LNCaP clone FGC (cell line): ENCODE measurements around the gene TIMP2.

Experiments used
- DNase-seq: peaks from one replicate; pipeline ENCODE4 v3.0.0-alpha.2; 2011; ENCODE audit warnings: low read depth
- H3K4me3 ChIP-seq: 2 replicates; pipeline ENCODE4 v1.5.1; 2011; ENCODE audit warnings: mild to moderate bottlenecking, low read depth, low read length, control low read depth
- TF ChIP-seq, protein P1 (sequence below): IDR thresholded peaks from 2 replicates; pipeline ENCODE4 v1.5.1; 2012; ENCODE audit warnings: mild to moderate bottlenecking; ENCODE audit not compliant: control insufficient read depth, insufficient read depth; ENCODE audit errors: extremely low read depth

TIMP2 gene

DNA sequence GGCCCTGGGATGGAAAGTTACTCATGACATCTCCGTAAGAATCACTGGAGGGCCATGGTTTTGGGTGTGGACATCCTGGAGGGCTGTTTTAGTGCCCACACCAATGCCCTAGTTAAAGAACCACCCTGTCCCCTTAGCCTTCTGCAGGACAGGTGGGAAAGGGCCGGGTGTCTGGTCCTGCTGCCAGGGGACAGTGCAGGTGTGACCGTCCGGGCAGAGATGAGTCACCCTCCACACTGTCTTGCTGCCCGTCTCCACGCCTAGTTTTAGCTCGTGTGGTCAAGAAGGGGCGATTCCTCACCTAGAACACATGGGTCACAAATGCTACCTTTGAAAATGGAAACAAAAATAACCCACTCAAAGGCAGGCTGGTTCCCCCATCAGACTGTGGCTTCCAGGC lies 39.2 kb downstream of the TIMP2 start:
- H3K4me3 ChIP-seq = no peak overlapping the region
- TF ChIP-seq, protein P1, sequence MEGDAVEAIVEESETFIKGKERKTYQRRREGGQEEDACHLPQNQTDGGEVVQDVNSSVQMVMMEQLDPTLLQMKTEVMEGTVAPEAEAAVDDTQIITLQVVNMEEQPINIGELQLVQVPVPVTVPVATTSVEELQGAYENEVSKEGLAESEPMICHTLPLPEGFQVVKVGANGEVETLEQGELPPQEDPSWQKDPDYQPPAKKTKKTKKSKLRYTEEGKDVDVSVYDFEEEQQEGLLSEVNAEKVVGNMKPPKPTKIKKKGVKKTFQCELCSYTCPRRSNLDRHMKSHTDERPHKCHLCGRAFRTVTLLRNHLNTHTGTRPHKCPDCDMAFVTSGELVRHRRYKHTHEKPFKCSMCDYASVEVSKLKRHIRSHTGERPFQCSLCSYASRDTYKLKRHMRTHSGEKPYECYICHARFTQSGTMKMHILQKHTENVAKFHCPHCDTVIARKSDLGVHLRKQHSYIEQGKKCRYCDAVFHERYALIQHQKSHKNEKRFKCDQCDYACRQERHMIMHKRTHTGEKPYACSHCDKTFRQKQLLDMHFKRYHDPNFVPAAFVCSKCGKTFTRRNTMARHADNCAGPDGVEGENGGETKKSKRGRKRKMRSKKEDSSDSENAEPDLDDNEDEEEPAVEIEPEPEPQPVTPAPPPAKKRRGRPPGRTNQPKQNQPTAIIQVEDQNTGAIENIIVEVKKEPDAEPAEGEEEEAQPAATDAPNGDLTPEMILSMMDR = no peak
- DNase-seq = no peak

DNA sequence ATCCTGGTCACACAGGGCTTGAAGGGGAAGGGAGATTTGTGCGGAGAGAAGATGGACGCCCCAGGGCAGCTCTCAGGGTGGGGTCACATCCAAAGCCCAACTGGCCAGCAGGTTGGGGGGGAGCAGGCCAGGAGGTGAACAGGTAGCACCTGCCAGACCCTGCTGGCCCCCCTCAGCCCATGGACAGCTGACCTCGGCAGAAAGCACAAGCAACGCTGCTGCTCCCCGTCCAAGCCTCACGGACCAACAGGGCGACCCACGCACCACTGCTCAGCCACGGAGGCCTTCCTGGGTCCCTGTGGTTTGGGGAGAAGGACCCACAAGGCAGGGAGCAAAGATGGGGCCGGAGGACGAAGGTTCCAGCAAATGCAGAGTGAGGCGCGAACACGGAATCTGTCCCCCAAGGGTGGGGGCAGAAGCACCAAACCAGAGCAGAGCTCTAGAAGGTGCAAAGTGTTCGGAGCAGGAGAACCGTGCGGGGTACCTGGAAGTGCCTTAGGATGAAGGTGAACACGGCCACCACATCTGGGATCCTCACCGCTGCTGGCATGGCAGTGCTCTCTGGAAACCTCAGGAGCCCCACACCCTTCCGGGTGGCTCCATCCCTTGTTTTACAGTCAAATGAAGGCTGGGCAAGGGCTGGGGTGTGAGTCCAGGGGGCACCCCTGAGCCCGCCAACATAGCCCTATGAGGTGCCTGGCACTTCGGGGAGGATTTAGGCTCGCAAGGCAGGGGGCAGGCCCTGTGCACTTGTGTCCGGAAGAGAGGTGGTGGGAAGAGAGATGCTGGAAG lies 40.1 kb downstream of the TIMP2 start:
- H3K4me3 ChIP-seq = no peak overlapping the region
- DNase-seq = no peak
- TF ChIP-seq, protein P1 = no peak

DNA sequence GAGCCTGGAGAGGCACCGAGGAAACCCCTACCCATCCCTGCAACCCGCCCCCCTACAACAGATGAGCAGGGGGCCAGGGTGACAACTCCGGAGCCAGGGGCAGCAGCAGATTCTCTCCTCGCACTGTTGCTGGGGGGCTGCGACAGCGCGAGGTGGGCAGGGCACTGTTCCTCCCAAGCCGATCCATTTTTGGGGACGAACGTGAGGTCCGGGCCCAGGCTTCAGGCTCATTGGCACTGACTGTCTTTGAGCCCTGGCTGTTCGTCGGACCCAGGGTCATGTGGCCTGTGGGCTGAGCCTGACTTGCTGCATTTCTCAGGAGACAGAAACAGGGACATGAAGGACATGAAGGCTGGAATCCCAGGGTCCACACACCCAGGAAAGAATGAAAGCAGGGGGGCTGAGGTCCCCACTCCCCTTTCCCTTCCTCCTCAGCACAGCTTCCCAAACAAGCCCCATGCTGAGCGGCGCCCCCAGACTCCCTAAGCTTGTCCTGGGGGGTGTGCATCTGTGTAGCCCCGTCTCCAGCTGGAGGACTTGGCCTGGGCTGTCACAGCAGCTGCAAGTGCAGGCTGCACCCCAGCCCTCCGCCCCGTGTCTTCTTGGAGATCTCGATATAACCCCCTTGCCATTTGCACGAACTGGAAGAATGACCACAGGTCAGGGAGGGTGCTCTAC lies 40.9 kb downstream of the TIMP2 start:
- H3K4me3 ChIP-seq = no peak overlapping the region
- TF ChIP-seq, protein P1 = no peak
- no peak for DNase-seq

DNA sequence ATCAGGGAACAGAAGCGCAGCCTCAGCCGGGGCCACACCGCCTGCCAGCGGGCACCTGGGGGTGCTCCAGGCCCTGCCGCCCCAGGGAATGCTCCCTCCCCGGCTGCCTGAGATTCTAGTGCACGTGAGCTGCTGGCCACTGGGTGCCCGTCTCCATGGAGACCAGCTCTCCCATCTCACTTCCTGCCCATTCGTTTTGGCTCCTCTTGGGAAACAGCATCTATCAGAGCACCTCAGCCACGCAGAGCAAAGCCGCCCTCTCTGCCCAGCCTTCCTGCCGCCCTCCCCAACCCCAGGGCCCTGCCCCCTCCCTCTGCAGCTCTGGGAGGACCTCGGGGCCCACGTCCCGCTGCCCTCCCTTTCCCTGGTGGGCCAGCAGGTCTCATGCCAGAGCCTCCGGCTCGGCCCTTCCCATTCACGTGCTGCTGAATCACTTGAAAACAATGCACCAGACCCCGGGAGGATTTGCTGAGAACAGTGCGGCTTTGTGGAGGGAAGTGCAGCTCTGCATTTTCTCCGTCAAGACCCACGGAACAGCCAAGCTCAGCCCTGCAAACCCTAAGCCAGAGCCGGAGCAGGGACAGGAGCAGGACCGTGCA lies 41.6 kb downstream of the TIMP2 start:
- no peak overlapping the region for H3K4me3 ChIP-seq
- no peak for DNase-seq
- TF ChIP-seq, protein P1 = no peak

DNA sequence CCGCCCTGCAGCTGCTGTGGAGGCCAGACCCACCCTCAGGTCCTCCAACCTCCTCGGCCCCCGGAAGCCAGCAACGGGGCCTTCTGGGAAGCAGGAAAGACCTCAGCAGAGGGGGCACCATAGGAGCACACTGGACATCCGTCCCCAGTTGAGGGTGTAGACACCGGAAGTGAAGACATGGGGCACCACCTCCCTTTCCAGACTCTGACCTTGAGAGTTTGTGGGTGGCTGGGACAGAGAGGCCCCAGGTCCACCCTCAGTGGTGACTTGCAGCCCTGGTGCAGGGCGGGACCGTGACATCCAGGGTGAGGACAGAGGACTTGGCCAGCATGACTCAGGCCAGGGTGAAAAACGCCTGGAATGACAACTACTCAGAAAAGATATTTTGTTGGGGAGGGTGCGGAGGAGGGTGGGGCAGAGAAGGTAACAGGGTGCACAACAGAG lies 42.1 kb downstream of the TIMP2 start:
- no peak for DNase-seq
- TF ChIP-seq, protein P1 = no peak
- H3K4me3 ChIP-seq = no peak overlapping the region

DNA sequence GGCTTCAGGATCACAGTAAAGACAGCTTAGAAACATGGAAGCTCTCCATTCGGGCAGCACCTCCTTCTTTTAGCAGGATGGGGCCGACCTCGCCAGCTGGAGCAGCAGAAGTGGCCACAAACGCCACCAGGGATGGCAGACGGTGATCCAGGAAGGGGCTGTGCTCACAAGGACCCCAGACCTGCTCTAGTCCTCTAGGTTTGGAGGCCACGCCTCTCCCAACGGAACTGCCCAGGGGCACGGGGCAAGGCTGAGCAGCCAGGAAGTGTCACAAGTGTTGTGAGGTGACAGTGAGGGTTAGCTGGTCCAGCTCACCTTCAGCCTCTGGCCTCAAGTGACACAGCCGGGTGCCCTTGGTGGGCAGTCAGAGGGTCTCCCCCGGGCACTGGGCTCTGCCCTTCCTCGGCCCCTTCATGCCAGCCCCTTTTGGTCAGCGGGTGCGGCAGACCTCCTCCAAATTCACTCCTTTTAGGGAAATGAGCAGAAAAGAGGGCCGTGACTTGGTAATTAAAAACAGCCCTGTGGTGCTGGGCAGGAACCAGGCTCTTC lies 42.6 kb downstream of the TIMP2 start:
- TF ChIP-seq, protein P1 = no peak
- H3K4me3 ChIP-seq = no peak overlapping the region
- no peak for DNase-seq
